NCI-H1930 (cell line): Measurements from ENCODE around the gene DPYD.

Source experiments
- DNase-seq, 2 experiments: peaks; one replicate each; lab custom pipeline; 2025; lab: John Stamatoyannopoulos, UW

DPYD gene

DNA sequence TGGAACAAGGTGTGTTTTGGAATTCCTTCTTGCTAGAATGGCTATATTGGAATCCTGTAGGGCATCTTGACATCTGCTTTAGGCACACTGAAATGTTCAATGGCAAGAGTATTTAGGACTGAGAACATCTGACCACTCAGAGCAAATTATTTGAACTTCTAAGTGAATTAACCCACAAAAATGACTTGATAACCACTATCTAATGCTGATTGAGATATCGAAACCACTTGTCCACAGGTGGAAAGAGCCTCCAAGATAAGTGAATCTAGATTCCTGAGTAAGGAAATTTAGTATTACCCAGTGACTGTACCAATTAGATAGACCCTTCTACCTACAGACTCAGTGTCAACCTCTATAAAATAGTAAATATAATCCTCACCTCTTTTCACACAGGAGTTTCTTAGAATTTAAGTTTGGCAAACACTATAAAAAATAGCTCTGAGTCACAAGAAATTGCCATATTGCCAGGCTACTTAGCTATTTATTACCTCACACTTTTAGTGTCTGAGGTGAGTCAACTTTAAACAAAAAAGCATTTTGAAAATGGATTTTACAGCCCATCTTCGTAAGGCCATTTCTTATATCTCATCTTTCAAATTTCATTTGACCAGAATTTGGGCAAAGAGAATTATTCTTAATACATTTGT, 777.5 kb downstream of the DPYD start:
- DNase-seq = no peak

DNA sequence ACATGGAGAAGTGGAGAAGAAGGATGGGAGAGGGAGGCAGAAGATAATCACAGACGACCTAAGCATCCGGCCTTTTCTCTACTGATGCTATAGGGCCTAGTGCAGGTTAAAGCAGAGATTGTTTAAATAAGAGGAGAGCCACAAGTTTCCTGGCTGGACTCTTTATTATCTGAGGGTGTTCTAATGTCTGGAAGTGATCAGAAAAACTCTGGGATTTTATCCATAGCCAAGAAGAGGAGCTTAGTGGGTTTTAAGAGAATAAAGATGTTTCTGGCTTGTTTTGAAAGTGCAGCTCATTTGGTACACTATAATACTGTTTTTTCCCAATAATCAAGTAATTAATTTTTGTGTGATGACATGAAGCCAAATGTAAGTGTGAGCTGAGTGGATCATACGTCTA, 780.2 kb downstream of the DPYD start:
- DNase-seq = no peak

DNA sequence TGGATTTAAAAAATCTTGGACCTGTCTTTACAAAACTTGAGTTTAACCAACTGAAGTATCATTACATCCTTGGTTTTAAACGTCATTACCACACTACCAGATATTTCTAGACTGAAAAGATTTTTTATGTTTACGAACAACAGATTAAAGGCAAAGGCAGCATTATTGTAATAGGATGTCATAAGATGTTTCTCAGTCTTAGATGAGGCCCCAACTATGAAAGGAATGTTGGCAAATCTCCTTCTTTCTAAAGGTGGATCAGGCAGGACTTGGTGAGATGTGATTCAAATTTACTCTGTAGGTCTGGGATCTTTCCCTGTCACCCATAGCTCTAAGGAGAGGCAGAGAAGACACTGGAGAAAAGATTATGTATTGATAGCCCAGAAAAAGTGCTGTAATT, 781.3 kb downstream of the DPYD start:
- no peak for DNase-seq

DNA sequence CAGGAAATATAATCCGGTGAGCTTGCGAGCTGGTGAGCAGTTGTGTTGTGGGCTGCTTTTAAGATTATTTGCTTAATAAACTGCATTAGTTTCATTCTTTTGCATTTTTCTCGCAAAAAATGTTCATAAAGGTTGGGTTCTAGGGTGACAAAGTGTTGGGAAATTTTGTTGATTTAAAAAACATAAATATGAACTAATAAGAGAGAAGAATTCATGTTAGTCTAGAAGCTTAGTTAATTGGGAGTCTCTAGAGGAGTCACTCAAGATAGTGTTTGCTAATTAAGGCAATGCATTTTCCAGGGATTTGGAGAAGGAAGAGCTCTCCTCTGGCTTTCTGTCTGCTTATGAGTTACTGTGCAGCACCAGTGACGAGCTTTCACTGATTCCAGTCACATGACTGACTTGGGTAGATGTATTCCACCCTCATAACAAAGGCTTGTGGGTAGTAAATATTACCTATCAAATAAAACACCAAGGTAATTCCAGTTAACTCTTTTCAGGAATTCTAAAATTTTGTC, 782.3 kb downstream of the DPYD start:
- no peak for DNase-seq

DNA sequence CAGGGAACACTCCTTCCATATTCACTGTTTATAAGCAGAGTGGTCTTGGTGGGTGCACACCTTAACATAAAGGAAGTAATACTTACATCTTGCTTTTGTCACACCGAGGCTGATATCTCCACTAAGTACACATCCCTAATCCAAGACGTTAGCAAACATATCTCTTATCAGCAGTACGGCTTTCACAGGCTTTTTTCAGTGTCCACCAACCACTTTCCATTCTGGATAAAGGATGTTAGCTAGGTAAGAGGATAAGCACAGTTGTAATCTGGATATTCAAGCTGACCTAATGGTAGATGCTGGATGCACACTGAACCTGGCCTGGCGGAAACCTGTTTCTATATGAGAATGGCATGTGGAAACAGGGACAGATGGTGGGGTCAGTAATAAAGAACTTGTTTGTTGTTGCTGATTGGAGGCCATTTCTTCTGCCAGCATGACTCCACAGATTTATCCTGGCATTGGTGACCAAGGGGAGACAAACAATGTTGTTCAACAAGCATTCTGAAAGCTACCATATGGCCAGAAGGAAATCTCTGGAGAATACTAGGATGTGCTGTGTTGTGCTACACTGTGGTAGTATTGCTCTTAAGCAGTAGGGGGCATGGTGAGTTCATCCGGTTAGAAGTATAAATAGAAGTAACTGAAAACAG, 782.8 kb downstream of the DPYD start:
- peak; percentile 29 to 44 for DNase-seq

DNA sequence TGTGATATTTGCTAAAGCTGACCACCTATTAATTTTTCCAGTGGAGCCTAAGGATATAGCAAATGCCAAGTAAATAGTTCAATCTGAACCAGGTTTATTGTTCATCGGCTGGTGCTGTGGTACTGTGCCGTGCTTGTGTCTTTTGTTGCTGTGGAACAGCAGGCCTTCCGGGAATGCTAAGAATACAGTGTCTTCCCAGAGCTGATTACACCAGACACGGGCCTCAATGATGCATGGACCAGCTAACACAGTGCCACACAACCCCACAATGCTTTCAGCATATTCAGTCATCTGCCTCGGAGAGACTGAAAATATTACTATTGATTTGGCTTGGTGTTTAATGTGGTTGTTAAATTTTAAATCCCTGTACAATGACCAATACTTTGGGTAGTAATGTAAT, 783.8 kb downstream of the DPYD start:
- no peak for DNase-seq

DNA sequence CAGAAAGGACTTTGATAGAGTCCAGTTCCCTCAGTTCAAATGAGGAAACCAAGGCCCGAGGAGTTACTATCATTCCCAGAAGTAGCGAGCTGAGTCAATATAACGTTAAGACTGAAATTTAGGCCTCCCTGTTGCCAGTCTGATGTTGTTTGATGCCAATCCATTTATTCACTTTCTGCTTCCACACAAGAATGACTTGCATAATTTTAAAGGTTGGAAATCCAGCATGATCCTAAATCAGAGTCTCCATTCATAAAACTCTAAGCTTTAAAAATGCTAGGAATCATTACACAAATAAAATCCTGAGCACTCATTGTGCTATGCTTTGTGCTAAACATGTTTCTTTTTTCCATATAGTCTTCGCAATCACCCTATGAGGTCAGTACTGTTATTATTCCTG, 784.9 kb downstream of the DPYD start:
- DNase-seq = no peak

DNA sequence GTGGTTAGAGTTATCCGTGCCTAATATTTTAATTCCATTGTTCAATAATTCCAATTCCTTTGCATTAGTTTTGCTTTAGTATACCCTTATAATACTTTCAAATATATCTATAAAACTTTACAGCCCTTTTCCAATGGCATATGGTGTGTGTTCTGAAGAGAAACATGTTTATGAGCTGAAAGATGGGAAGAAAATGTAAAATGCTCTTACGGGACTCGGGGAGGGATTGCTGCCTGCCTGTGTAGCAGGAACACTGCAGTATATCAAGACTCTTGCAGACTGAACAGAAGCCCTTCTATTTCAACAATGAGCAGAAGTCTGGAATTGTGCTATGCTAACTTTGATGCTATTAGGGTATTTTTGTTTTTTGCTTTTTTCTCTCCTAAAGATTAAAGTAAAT, 792.4 kb downstream of the DPYD start:
- DNase-seq = no peak

DNA sequence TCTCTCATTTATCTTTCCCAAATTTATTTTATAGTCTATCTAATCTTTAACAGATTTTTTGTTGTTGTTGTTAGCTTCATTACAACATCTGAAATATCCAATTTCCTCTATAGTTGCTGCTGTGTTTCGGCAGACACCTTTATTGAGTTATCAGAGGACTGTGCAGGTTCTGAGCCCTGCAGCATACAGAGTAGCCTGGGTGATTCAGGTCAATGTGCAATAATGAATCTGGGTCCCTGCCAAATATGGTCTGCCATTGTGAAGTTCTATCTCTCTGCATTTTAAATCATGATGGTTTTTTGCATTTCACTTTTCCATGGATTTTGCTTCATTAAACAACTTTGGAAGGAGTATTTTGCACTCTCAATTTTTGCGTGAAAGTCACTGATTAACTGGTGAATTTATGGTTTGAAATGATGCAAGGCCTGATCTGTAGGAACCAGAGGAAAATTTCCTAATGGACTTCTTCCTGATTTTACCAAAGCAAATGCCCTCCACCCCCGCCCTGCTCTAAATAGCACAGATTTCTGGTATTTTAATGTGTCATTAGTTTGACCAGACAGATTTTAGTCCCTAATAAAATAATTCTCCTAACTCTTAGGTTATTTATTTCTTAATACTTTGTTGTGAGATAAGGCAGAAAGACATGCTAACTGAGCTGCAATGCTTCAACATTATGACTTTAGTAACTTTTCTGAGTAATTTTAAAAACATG, 797.0 kb downstream of the DPYD start:
- no peak for DNase-seq

DNA sequence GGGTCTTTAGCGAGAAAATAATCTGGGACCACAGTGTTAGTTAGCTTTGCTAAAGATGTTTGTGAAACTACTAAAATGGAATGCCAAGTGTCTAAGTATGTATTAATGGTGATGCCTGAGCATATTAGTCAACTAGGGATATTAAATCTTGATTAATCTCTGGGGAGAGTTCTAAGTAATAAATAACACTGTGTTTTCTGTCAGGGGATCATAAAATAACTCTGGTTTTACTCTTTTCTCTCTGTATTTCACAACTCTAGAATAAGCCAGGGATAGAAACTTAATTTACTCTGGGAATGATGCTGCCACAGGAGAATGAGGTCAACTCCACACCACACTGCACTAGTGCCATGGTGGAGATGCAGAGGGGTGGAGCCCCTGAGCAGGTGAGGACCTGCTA, 800.0 kb downstream of the DPYD start:
- DNase-seq = no peak

DNA sequence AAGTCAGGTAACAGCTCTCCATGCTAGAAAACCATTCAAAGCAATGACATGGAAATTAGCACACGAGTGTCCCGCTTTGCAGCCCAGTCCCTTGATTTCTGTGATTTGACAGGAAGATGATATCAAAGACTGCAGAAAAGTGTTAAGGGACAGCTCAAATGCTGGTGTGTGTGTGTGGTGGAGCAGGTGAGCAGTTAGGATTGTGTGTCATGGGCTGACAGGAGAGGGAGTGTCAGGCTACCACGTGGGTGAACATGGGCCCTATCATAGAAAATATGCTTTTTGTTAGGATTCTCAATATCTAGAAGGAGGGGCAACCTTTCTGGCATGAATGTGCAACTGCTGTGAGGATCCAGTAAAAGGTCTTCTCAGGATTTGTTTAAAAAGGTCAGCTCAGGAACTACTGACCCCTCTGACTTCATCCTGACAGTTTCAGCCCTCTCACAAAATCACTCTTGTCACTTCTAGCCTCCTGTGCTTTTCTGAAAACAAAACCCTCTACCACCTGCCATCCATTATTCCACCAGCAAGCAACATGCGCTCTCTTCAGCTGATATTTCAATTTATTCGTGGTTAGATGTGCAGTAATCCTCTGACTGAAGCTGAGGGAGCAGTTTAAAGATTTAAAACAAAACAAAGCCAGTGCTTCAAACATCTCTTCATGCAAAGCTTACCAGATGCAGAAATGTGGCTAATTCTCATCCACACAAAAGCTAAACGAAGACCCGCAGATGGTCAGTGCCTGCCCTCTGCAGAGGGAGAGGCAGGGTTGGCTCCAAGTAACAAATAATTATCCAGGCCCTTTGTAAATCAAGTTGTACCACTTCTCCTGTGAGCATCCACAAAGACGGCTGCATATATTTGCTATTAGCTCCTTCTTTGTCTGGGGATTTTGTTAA, 801.3 kb downstream of the DPYD start:
- DNase-seq = no peak

DNA sequence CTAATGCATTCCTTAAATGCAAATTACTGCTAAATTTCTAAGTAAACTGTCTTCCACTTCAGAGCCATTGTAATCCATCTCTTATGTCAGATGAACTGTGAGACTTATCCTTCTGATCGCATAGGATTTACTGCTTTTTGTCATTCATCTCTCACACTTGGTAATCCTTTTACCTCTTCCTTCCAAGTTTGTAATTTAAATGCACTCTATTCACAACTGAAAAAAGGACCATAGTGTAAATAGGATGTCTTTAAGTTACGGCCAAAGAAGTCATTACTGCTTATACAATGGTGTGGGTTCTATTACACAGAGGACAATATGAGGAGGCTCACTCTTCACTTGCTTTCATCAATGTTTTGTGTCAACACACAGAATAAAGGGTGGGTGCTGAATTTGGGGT, 806.0 kb downstream of the DPYD start:
- DNase-seq = no peak

DNA sequence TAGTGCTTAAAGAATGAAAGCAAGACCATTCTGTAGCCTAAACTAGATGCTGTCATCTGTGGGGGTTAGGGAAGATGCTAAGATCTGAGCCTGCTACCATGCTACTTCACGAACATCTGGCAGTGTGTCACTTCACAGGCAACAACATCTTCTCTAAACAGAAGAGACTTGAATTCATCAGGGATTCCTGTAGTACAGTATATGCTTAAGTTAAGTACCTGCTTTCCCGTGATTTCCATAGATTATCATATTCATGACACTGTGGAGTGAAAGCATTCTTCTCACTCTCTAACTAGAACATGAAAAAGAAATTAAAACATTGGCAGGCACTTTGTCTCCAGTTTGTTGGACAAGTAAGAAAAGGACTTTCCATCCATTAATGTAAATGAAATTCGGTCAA, 808.4 kb downstream of the DPYD start:
- no peak for DNase-seq

DNA sequence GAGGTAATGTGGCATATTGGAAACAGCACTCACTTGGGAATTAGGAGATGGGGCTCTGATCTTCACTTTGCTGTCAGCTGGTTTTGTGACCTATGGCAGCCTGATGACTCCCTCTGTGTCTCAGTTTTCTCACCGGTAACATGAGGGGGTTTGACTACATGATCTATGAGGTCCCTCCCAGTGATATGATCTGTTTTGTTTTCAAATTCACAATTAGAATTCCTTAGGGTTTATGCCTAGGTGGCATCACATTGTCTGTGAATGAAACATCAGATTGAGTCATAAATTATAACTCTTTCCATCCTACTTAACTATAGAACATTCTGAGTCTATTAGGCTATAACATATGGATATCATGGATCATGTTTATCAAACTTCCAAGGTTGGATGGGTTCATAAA, 812.7 kb downstream of the DPYD start:
- DNase-seq = no peak

DNA sequence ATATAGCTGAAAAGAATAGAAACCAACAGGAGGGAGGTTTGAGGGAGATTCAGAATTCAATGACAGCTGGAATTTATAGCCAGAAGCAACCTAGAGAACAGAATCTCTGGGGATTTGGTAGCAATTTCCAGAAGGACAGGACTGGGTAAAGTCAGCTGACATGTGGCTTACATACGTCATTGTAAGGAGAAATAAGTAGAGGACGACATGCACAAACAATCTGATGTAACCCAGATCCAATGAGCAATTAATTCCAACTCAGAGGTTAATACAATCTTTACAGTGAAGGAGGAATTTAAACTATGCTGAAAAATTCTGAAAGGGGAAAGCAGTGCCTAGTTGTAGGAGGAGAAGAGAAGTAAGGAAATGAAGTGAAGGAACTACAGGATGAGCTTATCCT, 815.3 kb downstream of the DPYD start:
- DNase-seq = no peak

DNA sequence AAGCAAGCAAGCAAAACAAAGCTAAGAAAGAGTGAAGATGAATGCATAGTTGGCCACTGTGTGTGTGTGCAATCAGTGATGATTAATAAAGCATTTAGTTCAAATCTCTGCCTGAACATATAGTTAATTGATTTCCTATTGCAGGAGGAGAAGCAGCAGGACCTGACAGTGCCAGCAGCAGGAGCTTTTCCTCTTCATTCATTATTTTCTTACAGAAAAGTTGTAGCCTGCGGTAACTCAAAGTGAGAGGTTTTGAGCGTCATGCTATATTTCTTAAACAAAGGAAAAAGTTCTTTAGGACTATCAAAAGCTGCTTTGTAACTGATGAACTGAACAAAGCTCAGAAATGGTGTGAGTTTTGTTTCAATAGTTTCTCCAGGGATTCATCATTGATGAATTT, 819.3 kb downstream of the DPYD start:
- DNase-seq = no peak

DNA sequence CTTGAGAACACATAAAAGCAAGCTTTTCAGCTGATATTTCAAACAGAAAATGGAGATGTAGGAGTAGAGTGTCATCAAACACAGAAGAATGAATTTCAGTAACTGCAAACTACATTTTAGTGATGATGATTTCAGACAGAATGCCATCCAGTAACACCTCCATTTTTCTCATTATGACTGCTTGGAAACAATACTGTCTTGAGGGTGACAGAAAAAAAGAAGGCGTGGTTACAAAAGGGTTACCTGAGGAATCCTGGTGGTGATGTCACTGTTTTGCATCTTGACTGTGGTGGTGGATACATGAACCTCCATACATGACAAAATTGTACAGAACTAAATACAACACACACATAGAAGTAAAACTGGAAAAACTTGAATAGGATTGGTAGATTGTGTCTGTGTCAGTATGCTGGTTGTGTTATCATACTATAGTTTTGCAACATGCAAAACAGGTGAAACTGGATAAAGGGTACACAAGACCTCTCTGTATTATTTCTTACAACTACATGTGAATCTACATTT, 823.4 kb downstream of the DPYD start:
- DNase-seq = no peak

DNA sequence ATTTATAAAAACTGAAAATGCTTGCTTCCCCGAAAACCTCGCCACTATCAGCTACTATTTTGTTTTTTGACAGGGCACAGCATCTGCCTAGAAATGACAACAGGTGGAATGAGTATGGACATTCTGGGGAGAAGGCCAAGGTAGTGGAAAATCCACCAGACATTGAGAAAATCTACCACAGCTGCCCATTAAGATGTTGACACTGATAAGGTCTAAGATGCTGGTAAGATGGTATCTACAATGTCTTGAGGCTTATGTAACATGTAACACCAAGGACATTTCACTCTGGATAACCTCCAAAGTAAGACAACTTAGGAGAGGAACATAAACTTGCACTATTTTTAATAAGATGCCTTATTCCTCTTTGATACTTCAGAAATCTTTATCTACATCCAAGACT, 825.1 kb downstream of the DPYD start:
- DNase-seq = no peak

DNA sequence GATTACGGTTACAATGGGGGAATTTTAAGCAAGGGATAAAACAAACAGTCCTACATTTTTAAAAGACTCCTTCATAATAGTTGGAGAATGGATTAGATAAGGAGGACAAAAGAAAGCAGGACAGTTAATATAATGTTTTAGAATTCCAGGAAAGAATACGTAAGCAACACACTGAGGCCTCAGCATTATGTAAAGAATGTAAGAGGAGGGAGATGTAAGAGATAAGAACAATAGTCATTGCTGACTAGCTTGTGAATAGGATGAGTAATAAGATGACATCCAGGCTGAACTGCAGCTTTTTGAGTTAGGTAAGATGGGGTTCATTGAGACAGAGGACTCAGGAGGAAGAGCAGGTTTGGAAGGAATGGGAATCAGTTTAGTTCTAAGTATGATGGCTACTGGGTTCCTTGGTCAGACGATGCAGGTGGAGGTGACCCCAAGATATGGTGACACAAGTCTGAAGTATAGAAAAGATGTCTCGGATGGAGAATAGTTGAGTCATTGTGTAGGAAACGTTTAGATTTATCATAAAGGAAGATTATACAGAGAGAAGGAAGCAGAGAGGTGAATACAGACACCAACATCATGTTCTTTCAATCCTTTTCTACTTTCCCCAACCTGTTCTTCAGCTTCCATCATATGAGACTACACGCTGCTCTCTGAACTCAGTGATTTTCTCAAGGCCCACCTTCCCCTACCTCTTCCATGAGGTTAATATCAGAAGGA, 826.4 kb downstream of the DPYD start:
- DNase-seq = no peak

DNA sequence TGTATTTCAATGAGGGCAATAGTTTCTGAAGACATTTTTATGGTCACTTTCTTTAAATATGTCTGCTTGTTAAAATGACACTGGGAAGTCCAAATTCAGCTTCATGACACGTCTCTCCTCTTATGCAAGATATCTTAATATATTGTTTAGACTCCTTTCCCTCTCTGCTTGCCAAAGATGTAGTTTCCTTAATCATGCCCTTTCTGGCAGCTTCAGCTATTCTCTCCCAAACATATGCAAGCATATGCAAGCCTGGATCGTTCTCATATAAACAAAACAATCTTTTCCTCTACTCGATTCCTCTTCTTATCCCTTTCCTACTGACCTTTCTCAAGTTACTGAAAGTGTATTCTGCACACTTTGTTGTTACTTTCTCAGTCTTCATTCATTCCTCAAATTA, 827.1 kb downstream of the DPYD start:
- no peak for DNase-seq

DNA sequence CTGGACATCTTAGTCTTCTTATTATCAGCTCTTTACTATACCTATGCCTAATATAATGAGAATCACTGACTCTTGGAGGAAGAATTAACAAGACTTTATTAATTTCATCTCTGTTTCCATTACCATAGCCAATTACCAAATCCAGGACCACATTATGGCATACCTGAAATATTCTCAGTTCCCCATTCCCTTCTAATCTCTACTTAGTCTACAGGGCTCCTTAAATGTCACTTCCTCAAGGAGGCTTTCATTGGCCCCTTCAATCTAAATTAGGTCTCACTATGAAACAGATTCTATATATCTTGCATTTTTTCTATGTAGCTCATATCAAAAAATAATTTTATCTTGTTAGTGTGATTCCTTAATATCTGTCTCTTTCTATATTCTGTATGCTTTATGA, 828.0 kb downstream of the DPYD start:
- no peak for DNase-seq
